GM15510 (cell line): ENCODE results near the gene HAPLN3.

ENCODE experiments used
- POLR2A ChIP-seq: IDR thresholded peaks from 3 replicates; pipeline ENCODE4 v1.6.1; 2011; ENCODE audit warnings: borderline replicate concordance; ENCODE audit not compliant: insufficient read length; ENCODE audit errors: extremely low read depth

HAPLN3 gene

GRCh38 chr15:88835119-88835518 is 60.2 kb downstream of the HAPLN3 start:
- TF ChIP-seq POLR2A = no peak

GRCh38 chr15:88834211-88834812 is 61.0 kb downstream of the HAPLN3 start:
- no peak for TF ChIP-seq POLR2A

GRCh38 chr15:88833731-88834100 is 61.6 kb downstream of the HAPLN3 start:
- TF ChIP-seq POLR2A = no peak

- TF ChIP-seq POLR2A = no peak
These were observed 62.3 kb downstream of the HAPLN3 start for GRCh38 chr15:88832820-88833730.

- no peak for TF ChIP-seq POLR2A
These were observed 65.3 kb downstream of the HAPLN3 start for GRCh38 chr15:88830016-88830415.

GRCh38 chr15:88828791-88829190 is 66.6 kb downstream of the HAPLN3 start:
- TF ChIP-seq POLR2A = no peak
